ENCODE results near the gene PMAIP1. TPM values are rescaled to one million over a fixed set of nuclear protein-coding genes. Genes with fewer than 3 reads are reported as not detected.

The PMAIP1 gene
- total and polyA plus RNA-seq, 2 of the 8 experiments (the other 6 are each of a cell fraction or from before 2014, with no cell fraction given), result 51.7 to 84.1 TPM

GRCh38 chr18:59952283-59953007 is 52.6 kb downstream of the PMAIP1 start:
- Histone ChIP-seq H3K23me2 (ENCODE audit: low read depth, low read length) (no peaks in the 10 kb centered on the region), H3K4ac (replicated peaks; ENCODE audit: insufficient read length, low read depth, low read length) (no peak overlapping the region), H3K23ac (ENCODE audit: insufficient read length) (no peak overlapping the region), H4K5ac (ENCODE audit: insufficient read length, low read depth, low read length) (no peak overlapping the region), H3K4me1 (replicated peaks in 1 of 4; ENCODE audit: control insufficient read depth in 3 of 4, insufficient read depth in 4 of 4, low read length in 3 of 4) (no peaks in the 10 kb centered on the region), H4K91ac (replicated peaks; ENCODE audit: insufficient read length, low read length) (no peak overlapping the region), H2AFZ (ENCODE audit: low read length) (no peak overlapping the region), H2AK5ac (ENCODE audit: low read depth, low read length) (no peak overlapping the region), H3K14ac (ENCODE audit: insufficient read length) (no peak overlapping the region), H3K36me3 (ENCODE audit: control insufficient read depth in 2 of 4, insufficient read depth in 4 of 4, low read length in 3 of 4) (no peaks in the 10 kb centered on the region), H3K9ac (replicated peaks in 1 of 4; ENCODE audit: extremely low read depth in 1 of 4, low read depth in 3 of 4, low read length in 3 of 4) (no peak overlapping the region), H3K27me3 (replicated peaks in 1 of 4; ENCODE audit: control insufficient read depth in 3 of 4, extremely low read depth in 1 of 4, insufficient read depth in 3 of 4, low read length in 3 of 4) (no peaks in the 10 kb centered on the region), H4K20me1 (replicated peaks in 1 of 2; ENCODE audit: control insufficient read depth in 1 of 2, insufficient read depth in 2 of 2, low read length in 2 of 2) (no peaks in the 10 kb centered on the region), H2BK5ac (ENCODE audit: low read depth, low read length) (no peak overlapping the region), H3K79me2 (ENCODE audit: control insufficient read depth in 1 of 2, insufficient read depth in 2 of 2, low read length in 2 of 2) (no peaks in the 10 kb centered on the region), H2BK12ac (ENCODE audit: low read depth, low read length) (no peak overlapping the region), H3K27ac (ENCODE audit: low read depth, low read length) (no peak overlapping the region), H3K56ac (replicated peaks; ENCODE audit: insufficient read length, low read depth, low read length) (no peak overlapping the region), H2BK20ac (ENCODE audit: low read length) (no peak overlapping the region), H3K18ac (ENCODE audit: extremely low read depth, low read length) (no peak overlapping the region), H2BK15ac (ENCODE audit: low read length) (no peak overlapping the region), H3K79me1 (ENCODE audit: low read depth, low read length) (no peaks in the 10 kb centered on the region), H3K4me2 (ENCODE audit: insufficient read depth in 1 of 2, low read depth in 2 of 2, low read length in 2 of 2) (no peak overlapping the region), H4K8ac (ENCODE audit: extremely low read depth, insufficient read depth, low read length) (no peak overlapping the region), H3K4me3 (ENCODE audit: extremely low read depth in 1 of 4, insufficient read depth in 2 of 4, low read depth in 3 of 4, low read length in 4 of 4) (no peak overlapping the region), H3K9me3 (ENCODE audit: insufficient read depth in 2 of 2, low read depth in 1 of 2, low read length in 1 of 2) (no peaks in the 10 kb centered on the region), H2BK120ac (replicated peaks; ENCODE audit: low read depth, low read length) (no peak overlapping the region)
- ChIA-PET CTCF (ENCODE audit: partially characterized antibody) (interaction anchor here (1.1 to 1.4 kb wide), 2 partner anchors 10 to 43 kb away, joined by 3 to 4 read pairs; no protein-coding TSS in a partner anchor), POLR2A (ENCODE audit: partially characterized antibody) (interaction anchor here (0.7 kb wide), 1 partner anchor 52 kb away, joined by 3 read pairs; no protein-coding TSS in a partner anchor)
- DNase-seq (ENCODE audit: low read depth in 1 of 2, low spot score in 2 of 2), result no peak
- 92% methylated on average over 5 of the region's 6 CpGs; no CpG with 5 or more reads in 1 of the 2 experiments for WGBS, 2 experiments (ENCODE audit: extremely low coverage in 1 of 2, insufficient coverage in 1 of 2, insufficient read length in 1 of 2, insufficient replicate concordance in 2 of 2, low coverage in 1 of 2, low lambda C conversion rate in 2 of 2, missing lambda C conversion rate in 1 of 2)
- no peak for FAIRE-seq
- no peak for TF ChIP-seq TAF1 (IDR thresholded peaks at IDR 0.05; ENCODE audit: low read depth, low read length)
- TF ChIP-seq GABPA (IDR thresholded peaks at IDR 0.05; ENCODE audit: borderline replicate concordance, insufficient read depth, low read length), result no peak
- TF ChIP-seq ATF2 (IDR thresholded peaks at IDR 0.05; ENCODE audit: low read length), result no peak
- no peak for TF ChIP-seq CBX8 (IDR thresholded peaks at IDR 0.05; ENCODE audit: borderline replicate concordance, low read depth, low read length)
- TF ChIP-seq CHD2 (IDR thresholded peaks at IDR 0.05; ENCODE audit: low read length), result no peak
